ENCODE measurements around the gene ZMIZ1.

The ZMIZ1 gene

GRCh38 chr10:79230850-79231249, 162.1 kb downstream of the ZMIZ1 start:
- Histone ChIP-seq H3K4me1 (ENCODE audit: insufficient read depth, low read length, poor library complexity, severe bottlenecking) (no peaks in the 10 kb centered on the region), H3K9ac (ENCODE audit: low read depth, low read length, poor library complexity, severe bottlenecking) (no peak overlapping the region)

GRCh38 chr10:79231908-79232307, 163.1 kb downstream of the ZMIZ1 start:
- Histone ChIP-seq H2AFZ (ENCODE audit: low read length) (no peak overlapping the region), H3K9ac (ENCODE audit: low read depth, low read length, poor library complexity, severe bottlenecking) (no peak overlapping the region), H3K27me3 (ENCODE audit: insufficient read depth, low read length, poor library complexity, severe bottlenecking) (no peaks in the 10 kb centered on the region), H3K79me2 (ENCODE audit: insufficient read depth, low read length) (peaks cover 11% of the 10 kb centered on the region; the same call in 1 of the 2 replicates), H3K36me3 (ENCODE audit: insufficient read depth, low read length) (peaks cover 82% of the 10 kb centered on the region; the same call in 1 of the 2 replicates), H3K4me3 (ENCODE audit: low read length, poor library complexity, severe bottlenecking) (no peak overlapping the region), H3K9me3 (ENCODE audit: insufficient read depth, low read depth, low read length) (no peaks in the 10 kb centered on the region), H3K4me1 (ENCODE audit: insufficient read depth, low read length, poor library complexity, severe bottlenecking) (no peaks in the 10 kb centered on the region), H3F3A (ENCODE audit: low read depth) (no peaks in the 10 kb centered on the region), H3K9me2 (replicated peaks; ENCODE audit: low read depth, low read length) (no peaks in the 10 kb centered on the region), H3K4me2 (ENCODE audit: low read depth, low read length, poor library complexity, severe bottlenecking) (no peak overlapping the region), H4K20me1 (ENCODE audit: insufficient read depth, low read length, poor library complexity, severe bottlenecking) (no peaks in the 10 kb centered on the region)
- no peak for TF ChIP-seq CTCF (conservative IDR thresholded peaks at IDR 0.05; ENCODE audit: low read length)
- no peak for TF ChIP-seq EZH2phosphoT487 (IDR thresholded peaks at IDR 0.05; ENCODE audit: borderline replicate concordance)

More at GRCh38 chr10:79230850-79231249, 162.1 kb downstream of the ZMIZ1 start:
- no peaks in the 10 kb centered on the region for H3K27me3 ChIP-seq (ENCODE audit: insufficient read depth, low read length, poor library complexity, severe bottlenecking)
- H3K9me2 ChIP-seq (replicated peaks; ENCODE audit: low read depth, low read length) = no peaks in the 10 kb centered on the region
- peaks cover 89% of the 10 kb centered on the region; the same call in 1 of the 2 replicates for H3K36me3 ChIP-seq (ENCODE audit: insufficient read depth, low read length)
- TF ChIP-seq EZH2phosphoT487 (IDR thresholded peaks at IDR 0.05; ENCODE audit: borderline replicate concordance) (no peak), CTCF (conservative IDR thresholded peaks at IDR 0.05; ENCODE audit: low read length) (no peak)
- H3K4me2 ChIP-seq (ENCODE audit: low read depth, low read length, poor library complexity, severe bottlenecking) = no peak overlapping the region
- no peak overlapping the region for H2AFZ ChIP-seq (ENCODE audit: low read length)
- H4K20me1 ChIP-seq (ENCODE audit: insufficient read depth, low read length, poor library complexity, severe bottlenecking) = no peaks in the 10 kb centered on the region
- no peaks in the 10 kb centered on the region for H3F3A ChIP-seq (ENCODE audit: low read depth)
- no peak overlapping the region for H3K4me3 ChIP-seq (ENCODE audit: low read length, poor library complexity, severe bottlenecking)
- H3K79me2 ChIP-seq (ENCODE audit: insufficient read depth, low read length) = 0 out of 2 replicates have a peak, but pooled peaks cover 8% of the 10 kb centered on the region
- no peaks in the 10 kb centered on the region for H3K9me3 ChIP-seq (ENCODE audit: insufficient read depth, low read depth, low read length)

- Histone ChIP-seq H3F3A (ENCODE audit: low read depth) (no peaks in the 10 kb centered on the region), H2AFZ (ENCODE audit: low read length) (no peak overlapping the region), H3K27me3 (ENCODE audit: insufficient read depth, low read length, poor library complexity, severe bottlenecking) (no peaks in the 10 kb centered on the region), H3K4me1 (ENCODE audit: insufficient read depth, low read length, poor library complexity, severe bottlenecking) (peaks cover 3% of the 10 kb centered on the region), H3K9ac (ENCODE audit: low read depth, low read length, poor library complexity, severe bottlenecking) (no peak overlapping the region), H3K9me2 (replicated peaks; ENCODE audit: low read depth, low read length) (no peaks in the 10 kb centered on the region), H4K20me1 (ENCODE audit: insufficient read depth, low read length, poor library complexity, severe bottlenecking) (no peaks in the 10 kb centered on the region), H3K4me3 (ENCODE audit: low read length, poor library complexity, severe bottlenecking) (no peak overlapping the region), H3K36me3 (ENCODE audit: insufficient read depth, low read length) (peaks cover 82% of the 10 kb centered on the region; the same call in 1 of the 2 replicates), H3K79me2 (ENCODE audit: insufficient read depth, low read length) (peaks cover 14% of the 10 kb centered on the region; the same call in 1 of the 2 replicates), H3K4me2 (ENCODE audit: low read depth, low read length, poor library complexity, severe bottlenecking) (no peak overlapping the region), H3K9me3 (ENCODE audit: insufficient read depth, low read depth, low read length) (no peaks in the 10 kb centered on the region)
- no peak for TF ChIP-seq CTCF (conservative IDR thresholded peaks at IDR 0.05; ENCODE audit: low read length)
- TF ChIP-seq EZH2phosphoT487 (IDR thresholded peaks at IDR 0.05; ENCODE audit: borderline replicate concordance) = no peak
Observed at GRCh38 chr10:79232864-79233263, 164.1 kb downstream of the ZMIZ1 start.

Measured in Loucy (cell line).